GM19455 (cell line): ENCODE data around the gene DYNLL1.
"Not testable (repeated sequence)": the region's sequence is repeated elsewhere in the genome, so short reads cannot be mapped to it uniquely, and the experiment has no call there.

Source experiments
- ATAC-seq: cut with Tn5 transposase; IDR thresholded peaks from one replicate; pipeline ENCODE4 v1.9.1; 2021; ENCODE audit not compliant: unreplicated experiment

Gene DYNLL1

GRCh38 chr12:120473807-120474615, 21.9 kb upstream of the DYNLL1 start:
- ATAC-seq: no peak

GRCh38 chr12:120474616-120474960, 21.3 kb upstream of the DYNLL1 start:
- no peak for ATAC-seq

GRCh38 chr12:120475643-120476042, 20.3 kb upstream of the DYNLL1 start:
- ATAC-seq: no peak

GRCh38 chr12:120479458-120479857, 16.5 kb upstream of the DYNLL1 start:
- no peak for ATAC-seq

- ATAC-seq: no peak
These were observed 15.7 kb upstream of the DYNLL1 start for GRCh38 chr12:120480211-120480610.

GRCh38 chr12:120481022-120481767, 14.7 kb upstream of the DYNLL1 start:
- no peak for ATAC-seq

GRCh38 chr12:120483621-120484020, 12.3 kb upstream of the DYNLL1 start:
- ATAC-seq: no peak

GRCh38 chr12:120485961-120486881, 9.7 kb upstream of the DYNLL1 start:
- ATAC-seq: no peak

GRCh38 chr12:120487552-120487951, 8.4 kb upstream of the DYNLL1 start:
- not testable (repeated sequence) for ATAC-seq

- no peak for ATAC-seq
These were observed 7.8 kb upstream of the DYNLL1 start for GRCh38 chr12:120488057-120488640.

- no peak for ATAC-seq
These were observed 6.9 kb upstream of the DYNLL1 start for GRCh38 chr12:120489018-120489417.

- no peak for ATAC-seq
These were observed 5.6 kb upstream of the DYNLL1 start for GRCh38 chr12:120490325-120490724.

- ATAC-seq: no peak
These were observed 4.9 kb upstream of the DYNLL1 start for GRCh38 chr12:120490833-120491512.

- peak; percentile 15 for ATAC-seq
These were observed 655 bp upstream of the DYNLL1 start for GRCh38 chr12:120495186-120495730.

GRCh38 chr12:120496413-120497340, 764 bp downstream of the DYNLL1 start:
- ATAC-seq: peak; percentile 5

GRCh38 chr12:120497524-120498150, 1.7 kb downstream of the DYNLL1 start:
- no peak for ATAC-seq

GRCh38 chr12:120498870-120499515, 3.1 kb downstream of the DYNLL1 start:
- no peak for ATAC-seq

- ATAC-seq: no peak
These were observed 4.7 kb downstream of the DYNLL1 start for GRCh38 chr12:120500581-120500980.
